OCI-LY1 (cell line): ENCODE data around the gene AIMP1.

Experiments
- H2AFZ ChIP-seq: fragments of 200-600 bp; sonication (generic), shearing (Covaris generic); 2 replicates; pipeline ENCODE4 v1.6.0; 2014; ENCODE audit warnings: antibody characterized with exemption, mild to moderate bottlenecking, low read length
- H3F3A ChIP-seq: fragments of 200-600 bp; sonication (generic), shearing (Covaris generic); 2 replicates; pipeline ENCODE4 v1.6.0; 2014; ENCODE audit warnings: mild to moderate bottlenecking, antibody characterized with exemption, low read length, moderate library complexity; ENCODE audit not compliant: insufficient read depth
- H3K27ac ChIP-seq: fragments of 200-600 bp; sonication (generic); 2 replicates; pipeline ENCODE4 v1.5.1; 2014; ENCODE audit warnings: low read length, mixed run types, mild to moderate bottlenecking, low read depth; ENCODE audit not compliant: poor library complexity, severe bottlenecking
- H3K27me3 ChIP-seq: fragments of 200-600 bp; sonication (generic); 2 replicates; pipeline ENCODE4 v1.6.0; 2014; ENCODE audit warnings: antibody characterized with exemption, mild to moderate bottlenecking, low read length, moderate library complexity; ENCODE audit not compliant: insufficient read depth
- H3K36me3 ChIP-seq: fragments of 200-600 bp; sonication (generic); 2 replicates; pipeline ENCODE4 v1.6.1; 2014; ENCODE audit warnings: mild to moderate bottlenecking, antibody characterized with exemption, low read length, moderate library complexity, mixed read lengths; ENCODE audit not compliant: insufficient read depth
- H3K4me1 ChIP-seq: fragments of 200-600 bp; sonication (generic); 2 replicates; pipeline ENCODE4 v1.5.1; 2014; ENCODE audit warnings: mild to moderate bottlenecking, low read length, moderate library complexity; ENCODE audit not compliant: insufficient read depth, severe bottlenecking
- H3K4me2 ChIP-seq: fragments of 200-600 bp; sonication (generic), shearing (Covaris generic); 2 replicates; pipeline ENCODE4 v1.6.1; 2014; ENCODE audit warnings: low read length
- H3K4me3 ChIP-seq: fragments of 200-600 bp; sonication (generic); 2 replicates; pipeline ENCODE4 v1.5.1; 2014; ENCODE audit warnings: low read length, low read depth, mild to moderate bottlenecking, mixed read lengths; ENCODE audit not compliant: poor library complexity, severe bottlenecking
- H3K79me2 ChIP-seq: fragments of 200-600 bp; shearing (Covaris generic); 2 replicates; pipeline ENCODE4 v1.6.1; 2016; ENCODE audit warnings: mixed run types, low read length, mixed read lengths; ENCODE audit not compliant: insufficient read depth
- H3K9ac ChIP-seq: fragments of 200-600 bp; sonication (generic), shearing (Covaris generic); 2 replicates; pipeline ENCODE4 v1.6.1; 2014; ENCODE audit warnings: mild to moderate bottlenecking, low read length, mixed read lengths
- H3K9me2 ChIP-seq: fragments of 200-600 bp; sonication (generic), shearing (Covaris generic); 2 replicates; pipeline ENCODE4 v1.6.1; 2014; ENCODE audit warnings: low read depth, mild to moderate bottlenecking, low read length, mixed read lengths
- H3K9me3 ChIP-seq: fragments of 200-600 bp; shearing (Covaris generic); 2 replicates; pipeline ENCODE4 v1.6.1; 2014; ENCODE audit warnings: low read length, mixed read lengths
- H4K20me1 ChIP-seq: fragments of 200-600 bp; sonication (generic), shearing (Covaris generic); 2 replicates; pipeline ENCODE4 v1.6.0; 2016; ENCODE audit warnings: mild to moderate bottlenecking, low read length; ENCODE audit not compliant: insufficient read depth
- CTCF ChIP-seq: fragments of 200-600 bp; sonication (generic), shearing (Covaris generic); IDR thresholded peaks from 2 replicates; pipeline ENCODE4 v1.5.1; 2017; ENCODE audit warnings: mild to moderate bottlenecking, antibody characterized with exemption, low read length, moderate library complexity, mixed read lengths
- EZH2 ChIP-seq: fragments of 200-600 bp; sonication (generic), shearing (Covaris generic); IDR thresholded peaks from 2 replicates; pipeline ENCODE4 v1.8.0; 2017; ENCODE audit warnings: borderline replicate concordance, mixed run types, mild to moderate bottlenecking, antibody characterized with exemption, low read length, moderate library complexity, mixed read lengths

Gene AIMP1

GRCh38 chr4:106353786-106354185 is 37.4 kb downstream of the AIMP1 start:
- Histone ChIP-seq H3K9ac (no peak overlapping the region), H4K20me1 (no peaks in the 10 kb centered on the region), H3K9me3 (no peaks in the 10 kb centered on the region), H3K36me3 (peaks cover 7% of the 10 kb centered on the region; the same call in 1 of the 2 replicates), H3K4me3 (no peak overlapping the region), H3K27ac (no peak overlapping the region), H3K4me1 (no peaks in the 10 kb centered on the region), H3K9me2 (no peaks in the 10 kb centered on the region), H2AFZ (no peak overlapping the region), H3K27me3 (no peaks in the 10 kb centered on the region), H3K79me2 (no peaks in the 10 kb centered on the region), H3F3A (no peaks in the 10 kb centered on the region), H3K4me2 (no peak overlapping the region)
- TF ChIP-seq CTCF = no peak
- no peak for TF ChIP-seq EZH2

- Histone ChIP-seq H3K4me3 (no peak overlapping the region), H3K79me2 (no peaks in the 10 kb centered on the region), H3K27ac (no peak overlapping the region), H3K27me3 (no peaks in the 10 kb centered on the region), H4K20me1 (no peaks in the 10 kb centered on the region), H3K4me1 (no peaks in the 10 kb centered on the region), H3K4me2 (no peak overlapping the region), H3F3A (no peaks in the 10 kb centered on the region), H3K9me2 (no peaks in the 10 kb centered on the region), H3K9me3 (no peaks in the 10 kb centered on the region), H3K9ac (no peak overlapping the region), H2AFZ (no peak overlapping the region), H3K36me3 (no peaks in the 10 kb centered on the region)
- TF ChIP-seq CTCF (no peak), EZH2 (no peak)
Observed at GRCh38 chr4:106355193-106355592, 38.8 kb downstream of the AIMP1 start.

GRCh38 chr4:106358899-106359298 is 42.5 kb downstream of the AIMP1 start:
- no peaks in the 10 kb centered on the region for H3F3A ChIP-seq
- no peak overlapping the region for H3K27ac ChIP-seq

More at GRCh38 chr4:106358899-106359298, 42.5 kb downstream of the AIMP1 start:
- TF ChIP-seq CTCF (no peak), EZH2 (no peak)
- Histone ChIP-seq H3K79me2 (no peaks in the 10 kb centered on the region), H2AFZ (no peak overlapping the region), H3K9me2 (no peaks in the 10 kb centered on the region), H3K9ac (no peak overlapping the region), H3K36me3 (no peaks in the 10 kb centered on the region), H3K27me3 (no peaks in the 10 kb centered on the region), H4K20me1 (no peaks in the 10 kb centered on the region), H3K4me3 (no peak overlapping the region), H3K4me2 (no peak overlapping the region), H3K9me3 (no peaks in the 10 kb centered on the region), H3K4me1 (no peaks in the 10 kb centered on the region)
